Measurements from ENCODE around the gene CPLX1.
"Not testable (repeated sequence)": the region's sequence is repeated elsewhere in the genome, so short reads cannot be mapped to it uniquely, and the experiment has no call there.

Gene CPLX1

GRCh38 chr4:772118-772517 lies 53.8 kb downstream of the CPLX1 start:
- DNase-seq, result no peak

- no peak for DNase-seq
Observed at GRCh38 chr4:771464-771863, 54.5 kb downstream of the CPLX1 start.

- no peak for DNase-seq
Observed at GRCh38 chr4:770022-770421, 55.9 kb downstream of the CPLX1 start.

GRCh38 chr4:769511-769910 lies 56.4 kb downstream of the CPLX1 start:
- DNase-seq, result no peak

GRCh38 chr4:768995-769394 lies 56.9 kb downstream of the CPLX1 start:
- no peak for DNase-seq

- DNase-seq, result no peak
Observed at GRCh38 chr4:768076-768475, 57.9 kb downstream of the CPLX1 start.

GRCh38 chr4:766559-767283 lies 59.2 kb downstream of the CPLX1 start:
- DNase-seq, result no peak

- no peak for DNase-seq
Observed at GRCh38 chr4:766152-766515, 59.8 kb downstream of the CPLX1 start.

GRCh38 chr4:764405-765169 lies 61.3 kb downstream of the CPLX1 start:
- DNase-seq, result no peak

GRCh38 chr4:763922-764321 lies 62.0 kb downstream of the CPLX1 start:
- no peak for DNase-seq

GRCh38 chr4:763191-763810 lies 62.6 kb downstream of the CPLX1 start:
- no peak for DNase-seq

GRCh38 chr4:762211-763190 lies 63.4 kb downstream of the CPLX1 start:
- no peak for DNase-seq

GRCh38 chr4:761739-762138 lies 64.2 kb downstream of the CPLX1 start:
- DNase-seq, result no peak

GRCh38 chr4:761086-761485 lies 64.8 kb downstream of the CPLX1 start:
- DNase-seq, result no peak

GRCh38 chr4:760616-761015 lies 65.3 kb downstream of the CPLX1 start:
- no peak for DNase-seq

GRCh38 chr4:759810-760209 lies 66.1 kb downstream of the CPLX1 start:
- not testable (repeated sequence) for DNase-seq

GRCh38 chr4:757111-757510 lies 68.8 kb downstream of the CPLX1 start:
- DNase-seq, result no peak

- DNase-seq, result no peak
Observed at GRCh38 chr4:754221-755120, 71.5 kb downstream of the CPLX1 start.

- not testable (repeated sequence) for DNase-seq
Observed at GRCh38 chr4:753186-753585, 72.7 kb downstream of the CPLX1 start.

- DNase-seq, result no peak
Observed at GRCh38 chr4:752196-752861, 73.6 kb downstream of the CPLX1 start.

GRCh38 chr4:751676-752075 lies 74.3 kb downstream of the CPLX1 start:
- no peak for DNase-seq

Measured in NCI-H1436 treated with DMSO at 0.1 percent for 48 hours (cell line).